GM12878 (cell line): ENCODE measurements around the gene GNPTAB. TPM values are rescaled to one million over a fixed set of nuclear protein-coding genes. Genes with fewer than 3 reads are reported as not detected.

Experiments used
- ATAC-seq: fragments of 200-7000 bp; cut with Tn5 transposase; 3 replicates; pipeline ENCODE4 v1.9.1; 2020; ENCODE audit warnings: mild to moderate bottlenecking, moderate library complexity
- BruUV-seq: library from RNA; stranded (reverse); fragments of 400-500 nt; replicated peaks from 2 replicates; lab custom pipeline; 2021; lab: Mats Ljungman, UMichigan
- CTCF ChIA-PET: fragments of 300-600 bp; sonication (Branson Sonifier 250); formaldehyde crosslinking; extraction: SDS; loops from one replicate; lab custom pipeline; 2021; ENCODE audit warnings: inconsistent platforms; lab: Yijun Ruan, JAX
- POLR2A ChIA-PET: fragments of 350-600 bp; formaldehyde crosslinking; extraction: SDS; loops from one replicate; lab custom pipeline; 2021; ENCODE audit warnings: inconsistent platforms; lab: Charles Lee
- RAD21 ChIA-PET: fragments of 300-600 bp; sonication (Branson Sonifier 250); formaldehyde crosslinking; loops from one replicate; lab custom pipeline; 2023; ENCODE audit warnings: antibody characterized with exemption; ENCODE audit not compliant: unreplicated experiment; lab: Charles Lee
- SMC1A ChIA-PET: fragments of 300-600 bp; sonication (Branson Sonifier 250); formaldehyde crosslinking; loops from one replicate; lab custom pipeline; 2023; ENCODE audit not compliant: unreplicated experiment, uncharacterized antibody; lab: Charles Lee
- DNase-seq: peaks from one replicate; pipeline ENCODE4 v3.0.0-alpha.2; 2011; ENCODE audit warnings: low read depth, low spot score
- FAIRE-seq: peaks from 3 replicates; lab custom pipeline; 2011; peaks lifted over from hg19 to GRCh38; lab: Jason Lieb, UNC
- H2AFZ ChIP-seq: 2 replicates; pipeline ENCODE4 v1.6.0; 2011; ENCODE audit warnings: low read depth, low read length, control low read depth; ENCODE audit not compliant: control insufficient read depth
- H3K27ac ChIP-seq: 2 replicates; pipeline ENCODE4 v1.5.1; 2011; ENCODE audit warnings: control low read depth; ENCODE audit not compliant: control insufficient read depth, insufficient read depth
- H3K27me3 ChIP-seq, 2 experiments: replicated peaks in 1 of 2; 2 replicates each; pipeline versions ENCODE4 v1.6.0 to v1.6.1; 2011; ENCODE audit warnings: low read length in 1 of 2; ENCODE audit not compliant: control insufficient read depth in 2 of 2, insufficient read depth in 2 of 2
- H3K36me3 ChIP-seq, 2 experiments: 2 replicates each; pipeline ENCODE4 v1.5.1; 2011; ENCODE audit warnings: low read length in 1 of 2; ENCODE audit not compliant: control insufficient read depth in 2 of 2, insufficient read depth in 2 of 2
- H3K4me1 ChIP-seq: 2 replicates; pipeline ENCODE4 v1.6.1; 2011; ENCODE audit warnings: mild to moderate bottlenecking, low read length, moderate library complexity, mixed read lengths; ENCODE audit not compliant: control insufficient read depth, insufficient read depth
- H3K4me2 ChIP-seq: 2 replicates; pipeline ENCODE4 v1.6.0; 2011; ENCODE audit warnings: control low read depth; ENCODE audit not compliant: control insufficient read depth, insufficient read depth
- H3K4me3 ChIP-seq: fragments of 200-600 bp; sonication (generic); 2 replicates; pipeline ENCODE4 v1.5.1; 2016
- H3K79me2 ChIP-seq: 2 replicates; pipeline ENCODE4 v1.6.0; 2011; ENCODE audit warnings: low read length; ENCODE audit not compliant: control insufficient read depth, insufficient read depth
- H3K9ac ChIP-seq: 2 replicates; pipeline ENCODE4 v1.8.0; 2011; ENCODE audit warnings: low read length, control low read depth, mixed read lengths; ENCODE audit not compliant: control insufficient read depth, insufficient read depth
- H3K9me3 ChIP-seq: replicated peaks from 3 replicates; pipeline ENCODE4 v1.5.1; 2011; ENCODE audit warnings: mild to moderate bottlenecking, low read length; ENCODE audit not compliant: control insufficient read depth, insufficient read depth
- H4K20me1 ChIP-seq: 2 replicates; pipeline ENCODE4 v1.6.0; 2011; ENCODE audit not compliant: control insufficient read depth, insufficient read depth
- ATF2 ChIP-seq: IDR thresholded peaks from 2 replicates; pipeline ENCODE4 v1.6.1; 2012; ENCODE audit warnings: low read length, inconsistent platforms
- BACH1 ChIP-seq: fragments of 450-650 bp; IDR thresholded peaks from 2 replicates; pipeline ENCODE4 v1.6.1; 2017; ENCODE audit warnings: mild to moderate bottlenecking, borderline replicate concordance
- ETV6 ChIP-seq, 2 experiments: fragments of 450-650 bp in 1 of 2; IDR thresholded peaks in 1 of 2; conservative IDR thresholded peaks in 1 of 2; 2 replicates each; pipeline ENCODE4 v1.6.1; 2014; ENCODE audit warnings: antibody characterized with exemption in 1 of 2, borderline replicate concordance in 1 of 2, low read depth in 1 of 2, mild to moderate bottlenecking in 1 of 2, moderate library complexity in 1 of 2
- FOS ChIP-seq: IDR thresholded peaks from 3 replicates; pipeline ENCODE4 v1.6.1; 2011; ENCODE audit warnings: borderline replicate concordance; ENCODE audit not compliant: insufficient read length; ENCODE audit errors: extremely low read depth
- PML ChIP-seq: IDR thresholded peaks from 2 replicates; pipeline ENCODE4 v1.6.1; 2012; ENCODE audit warnings: low read length, inconsistent platforms
- SREBF1 ChIP-seq: IDR thresholded peaks from 2 replicates; pipeline ENCODE4 v1.6.1; 2012; ENCODE audit warnings: mild to moderate bottlenecking, low read length
- TBL1XR1 ChIP-seq: IDR thresholded peaks from 2 replicates; pipeline ENCODE4 v1.6.1; 2012; ENCODE audit warnings: low read depth, low read length, improper control_type of control experiment
- WGBS: methylation state at CpG from one replicate; pipeline ENCODE4 v1.1.6; 2016; ENCODE audit warnings: low lambda C conversion rate; ENCODE audit not compliant: insufficient replicate concordance, insufficient coverage; ENCODE audit errors: missing lambda C conversion rate; 5-methylcytosine and 5-hydroxymethylcytosine counted together
- in situ Hi-C: fragments of 300-500 bp; cut with MboI; formaldehyde crosslinking; loops from 9 replicates; pipeline ENCODE4 v1.14.3; 2018; ENCODE audit warnings: mixed read lengths
- intact Hi-C: fragments of 100-400 bp; cut with micrococcal nuclease; formaldehyde crosslinking; loops from one replicate; pipeline ENCODE4 v1.14.2; 2022; ENCODE audit not compliant: unreplicated experiment
- polyA plus RNA-seq, 11 experiments: library from polyadenylated mRNA; depleted of rRNA in 4 of 11; unstranded in 6 of 11; stranded (reverse) in 5 of 11; fragments of >200 nt; fragmentation: Nextera tagmentation in 4 of 11; fragmentation: Illumina TruSeq in 1 of 11; extraction: Ambion mirVana in 4 of 11; extraction: Trizol in 1 of 11; gene quantifications; 1 replicate in 1 of 11; 2 replicates in 10 of 11; pipeline versions ENCODE4 v1.2.1 to v1.2.3, GENCODE V29; 2011 to 2016; ENCODE audit warnings: inconsistent platforms in 2 of 11, missing spikeins in 2 of 11, low read depth in 1 of 11
- total RNA-seq, 4 experiments: library from RNA; depleted of rRNA in 3 of 4; stranded (reverse); fragments of >200 nt in 3 of 4; fragmentation: Illumina TruSeq in 1 of 4; extraction: Trizol in 1 of 4; gene quantifications; 2 replicates each; pipeline versions ENCODE4 v1.2.1 to v1.2.3, GENCODE V29; 2013 to 2021
- TF ChIP-seq, protein P1 (sequence below): fragments of 450-650 bp; IDR thresholded peaks from 2 replicates; pipeline ENCODE4 v1.6.1; 2016; ENCODE audit warnings: mild to moderate bottlenecking
- TF ChIP-seq, protein P2 (sequence below): IDR thresholded peaks from 2 replicates; pipeline ENCODE4 v1.6.1; 2011; ENCODE audit warnings: borderline replicate concordance, low read depth, mild to moderate bottlenecking, moderate library complexity, mixed read lengths, low read length; ENCODE audit not compliant: insufficient read depth; ENCODE audit errors: extremely low read length
- TF ChIP-seq, protein P3 (sequence below): IDR thresholded peaks from 2 replicates; pipeline ENCODE4 v1.6.1; 2011; ENCODE audit warnings: low read depth, mild to moderate bottlenecking, low read length, moderate library complexity, borderline replicate concordance; ENCODE audit errors: extremely low read depth

GNPTAB gene
- total and polyA plus RNA-seq, 10 of the 15 experiments (the other 5 are each of a cell fraction or from before 2014, with no cell fraction given), result 9.8 to 38.9 (median 35.3) TPM

DNA sequence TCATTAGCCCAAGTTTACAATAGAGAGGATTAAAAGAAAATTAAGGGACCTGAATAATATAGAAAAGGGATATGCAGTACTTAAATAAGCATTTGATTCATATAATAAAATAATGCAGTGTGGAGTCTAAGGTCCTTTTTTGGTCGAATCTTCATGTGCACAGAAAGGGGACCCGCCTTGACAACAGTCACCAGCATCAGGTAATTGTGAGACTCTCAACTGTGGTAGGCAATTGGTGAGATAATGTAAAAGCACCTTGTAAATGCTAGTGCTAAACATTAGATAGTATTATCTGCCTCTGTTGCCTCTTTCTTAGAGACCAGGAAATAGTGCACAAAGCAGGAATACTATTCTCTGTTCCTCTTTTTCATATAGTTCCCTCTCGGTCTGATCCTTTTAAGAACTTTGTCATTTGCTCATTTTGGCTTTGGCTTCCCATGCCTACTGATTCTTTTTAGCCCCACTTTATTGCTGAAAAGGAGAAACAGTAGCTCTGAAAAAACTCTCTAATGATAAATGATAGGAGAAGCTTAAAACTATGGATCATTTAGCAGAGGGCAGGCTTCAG lies 115.8 kb downstream of the GNPTAB start:
- ChIA-PET RAD21 (no interaction called here), SMC1A (interaction anchor here (0.9 to 1.2 kb wide), 3 partner anchors 8 to 45 kb away, joined by 3 to 5 read pairs (median 4); no protein-coding TSS in a partner anchor), CTCF (interaction anchor here (1.0 kb wide), 1 partner anchor 45 kb away, joined by 3 read pairs; no protein-coding TSS in a partner anchor), POLR2A (no interaction called here)
- no peaks in the 10 kb centered on the region for H3K27me3 ChIP-seq
- TF ChIP-seq SREBF1 (no peak), FOS (no peak), PML (no peak), ATF2 (no peak), TBL1XR1 (no peak), ETV6 (conservative IDR thresholded peaks at IDR 0.05 in 1 of 2, IDR thresholded peaks at IDR 0.05 in 1 of 2; ENCODE audit: borderline replicate concordance in 1 of 2, low read depth in 1 of 2) (no peak), BACH1 (no peak)
- TF ChIP-seq, protein P1, sequence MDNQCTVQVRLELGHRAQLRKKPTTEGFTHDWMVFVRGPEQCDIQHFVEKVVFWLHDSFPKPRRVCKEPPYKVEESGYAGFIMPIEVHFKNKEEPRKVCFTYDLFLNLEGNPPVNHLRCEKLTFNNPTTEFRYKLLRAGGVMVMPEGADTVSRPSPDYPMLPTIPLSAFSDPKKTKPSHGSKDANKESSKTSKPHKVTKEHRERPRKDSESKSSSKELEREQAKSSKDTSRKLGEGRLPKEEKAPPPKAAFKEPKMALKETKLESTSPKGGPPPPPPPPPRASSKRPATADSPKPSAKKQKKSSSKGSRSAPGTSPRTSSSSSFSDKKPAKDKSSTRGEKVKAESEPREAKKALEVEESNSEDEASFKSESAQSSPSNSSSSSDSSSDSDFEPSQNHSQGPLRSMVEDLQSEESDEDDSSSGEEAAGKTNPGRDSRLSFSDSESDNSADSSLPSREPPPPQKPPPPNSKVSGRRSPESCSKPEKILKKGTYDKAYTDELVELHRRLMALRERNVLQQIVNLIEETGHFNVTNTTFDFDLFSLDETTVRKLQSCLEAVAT, result no peak
- TF ChIP-seq, protein P2, sequence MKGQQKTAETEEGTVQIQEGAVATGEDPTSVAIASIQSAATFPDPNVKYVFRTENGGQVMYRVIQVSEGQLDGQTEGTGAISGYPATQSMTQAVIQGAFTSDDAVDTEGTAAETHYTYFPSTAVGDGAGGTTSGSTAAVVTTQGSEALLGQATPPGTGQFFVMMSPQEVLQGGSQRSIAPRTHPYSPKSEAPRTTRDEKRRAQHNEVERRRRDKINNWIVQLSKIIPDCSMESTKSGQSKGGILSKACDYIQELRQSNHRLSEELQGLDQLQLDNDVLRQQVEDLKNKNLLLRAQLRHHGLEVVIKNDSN, result no peak
- TF ChIP-seq, protein P3, sequence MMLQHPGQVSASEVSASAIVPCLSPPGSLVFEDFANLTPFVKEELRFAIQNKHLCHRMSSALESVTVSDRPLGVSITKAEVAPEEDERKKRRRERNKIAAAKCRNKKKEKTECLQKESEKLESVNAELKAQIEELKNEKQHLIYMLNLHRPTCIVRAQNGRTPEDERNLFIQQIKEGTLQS, result no peak
- FAIRE-seq (peak; percentile 82), ATAC-seq (no peak), DNase-seq (no peak)
- 43% methylated on average over 3 of the region's 3 CpGs for WGBS
- H2AFZ ChIP-seq, result no peak overlapping the region
- H3K4me3 ChIP-seq, result no peak overlapping the region
- no peak overlapping the region for H3K4me2 ChIP-seq
- intact Hi-C loops (no loop called here), in situ Hi-C loops (no loop called here)
- no peak overlapping the region for H3K9ac ChIP-seq
- no peaks in the 10 kb centered on the region for H3K79me2 ChIP-seq
- H3K4me1 ChIP-seq, result no peaks in the 10 kb centered on the region
- peaks cover 4% of the 10 kb centered on the region; the same call in 1 of the 2 replicates for H4K20me1 ChIP-seq
- no peak overlapping the region for H3K27ac ChIP-seq
- H3K36me3 ChIP-seq, result no peaks in the 10 kb centered on the region
- H3K9me3 ChIP-seq, result no peaks in the 10 kb centered on the region
- no TSS peak for BruUV-seq
